HG02981 (cell line): ENCODE data around the gene COP1.
"Not testable (repeated sequence)": the region's sequence is repeated elsewhere in the genome, so short reads cannot be mapped to it uniquely, and the experiment has no call there.

Source experiments
- ATAC-seq: cut with Tn5 transposase; IDR thresholded peaks from one replicate; pipeline ENCODE4 v1.9.1; 2021; ENCODE audit warnings: mild to moderate bottlenecking, moderate library complexity; ENCODE audit not compliant: unreplicated experiment

COP1 gene

DNA sequence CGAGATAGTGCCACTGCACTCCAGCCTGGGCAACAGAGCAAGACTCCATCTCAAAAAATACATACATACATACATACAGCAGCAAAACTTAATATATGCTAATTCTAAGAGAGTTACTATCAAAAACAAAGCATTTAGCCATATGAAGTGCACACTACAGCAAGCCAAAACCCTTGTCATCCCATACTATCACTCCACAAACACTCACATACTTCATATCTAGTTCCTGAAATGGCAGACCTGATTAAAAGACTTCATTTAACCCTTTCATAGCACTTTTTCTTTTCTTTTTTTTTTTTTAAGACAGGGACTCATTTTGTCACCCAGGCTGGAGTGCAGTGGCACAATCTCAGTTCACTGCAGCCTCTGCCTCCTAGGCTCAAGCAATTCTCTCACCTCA is 65.6 kb downstream of the COP1 start:
- no peak for ATAC-seq

DNA sequence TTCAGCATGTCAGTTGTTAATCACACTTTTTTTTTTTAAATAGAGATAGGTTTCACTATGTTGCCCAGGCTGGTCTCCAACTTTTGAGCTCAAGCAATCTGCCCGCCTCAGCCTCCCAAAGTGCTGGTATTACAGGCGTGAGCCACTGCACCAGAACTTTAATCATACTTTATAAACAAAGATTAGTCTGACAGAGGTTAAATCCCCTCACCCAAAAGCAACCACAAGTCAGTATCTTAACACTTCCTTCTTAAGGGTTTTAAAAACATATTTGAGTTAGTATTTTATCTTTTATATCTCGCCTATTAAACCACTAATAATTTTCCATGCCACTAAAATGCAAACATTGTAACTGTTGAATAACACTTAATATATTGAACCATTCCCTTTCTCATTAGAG is 70.2 kb downstream of the COP1 start:
- no peak for ATAC-seq

GRCh38 chr1:176134666-176135065 is 72.4 kb downstream of the COP1 start:
- ATAC-seq, result no peak

GRCh38 chr1:176122282-176122681 is 84.8 kb downstream of the COP1 start:
- no peak for ATAC-seq

DNA sequence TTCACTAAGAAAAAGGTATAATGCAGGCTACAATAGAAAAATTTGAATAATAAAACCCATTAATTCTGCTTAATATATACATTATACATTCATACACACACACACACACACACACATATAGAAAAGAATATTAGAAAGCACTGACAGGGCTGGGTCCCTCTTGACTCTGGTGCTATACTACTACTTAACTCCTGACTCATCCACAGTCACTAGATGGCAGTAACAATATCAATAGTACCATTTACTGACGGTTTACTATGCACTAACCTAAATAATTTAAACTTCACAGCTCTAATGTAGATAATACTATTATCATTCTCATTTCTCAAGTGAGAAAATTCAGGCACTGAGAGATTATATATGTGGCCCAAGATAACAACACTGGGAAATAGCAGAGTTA is 87.5 kb downstream of the COP1 start:
- no peak for ATAC-seq

DNA sequence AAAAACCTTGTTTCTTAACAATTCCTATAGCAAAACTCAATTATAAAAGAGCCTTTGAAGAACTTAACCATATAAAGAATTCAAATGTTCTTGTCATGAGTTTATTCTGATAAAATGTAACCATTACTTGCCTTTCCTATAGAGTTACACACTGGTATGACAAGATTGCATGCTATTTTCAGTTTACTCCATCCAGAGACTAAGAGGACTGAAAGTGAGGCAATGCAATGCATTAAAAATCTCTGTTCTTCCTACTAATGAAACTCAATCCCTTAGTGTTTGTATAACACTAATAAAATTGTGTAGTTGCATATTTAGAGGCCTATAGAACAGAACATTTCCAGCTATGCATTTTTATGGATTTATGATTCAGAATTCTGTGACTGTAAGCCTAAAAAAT is 88.1 kb downstream of the COP1 start:
- ATAC-seq, result no peak

DNA sequence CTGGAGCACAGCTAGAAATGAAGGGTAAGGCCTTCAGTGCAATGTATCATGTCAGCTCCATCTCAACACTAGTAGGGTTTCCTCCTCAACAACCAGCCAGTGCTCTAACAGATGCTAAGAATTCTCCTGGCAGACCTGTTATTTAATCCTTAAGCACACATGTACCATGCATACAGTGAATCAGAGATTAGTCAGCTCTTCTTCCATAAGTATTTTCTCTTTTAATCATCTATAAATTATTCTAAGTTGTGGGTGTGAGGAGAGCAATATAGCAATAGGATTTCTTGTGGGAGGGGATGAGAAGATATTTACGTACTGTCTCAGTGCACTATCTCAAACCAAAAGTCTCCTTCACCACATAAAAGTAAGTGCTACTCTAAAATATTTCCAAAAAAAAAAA is 95.3 kb downstream of the COP1 start:
- ATAC-seq, result no peak

DNA sequence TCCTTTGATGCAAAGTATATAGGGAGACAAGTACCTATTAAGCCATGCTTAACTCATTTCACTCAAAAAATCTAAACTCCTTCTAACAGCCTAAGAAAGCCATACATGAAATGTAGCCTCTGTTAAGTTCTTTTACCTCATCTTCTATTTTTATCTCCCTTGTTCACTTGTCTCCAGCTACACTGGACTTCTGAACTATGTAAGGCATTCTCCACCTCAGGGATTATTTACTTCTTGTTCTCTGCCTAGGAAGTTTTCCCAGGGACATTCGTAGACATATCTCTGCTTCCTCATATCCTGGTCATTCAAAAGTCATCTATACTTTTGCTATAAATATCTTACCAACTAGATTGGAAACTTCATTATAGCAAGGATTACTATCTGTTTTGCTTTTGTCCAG is 96.9 kb downstream of the COP1 start:
- no peak for ATAC-seq

GRCh38 chr1:176102768-176103350 is 104.2 kb downstream of the COP1 start:
- no peak for ATAC-seq

DNA sequence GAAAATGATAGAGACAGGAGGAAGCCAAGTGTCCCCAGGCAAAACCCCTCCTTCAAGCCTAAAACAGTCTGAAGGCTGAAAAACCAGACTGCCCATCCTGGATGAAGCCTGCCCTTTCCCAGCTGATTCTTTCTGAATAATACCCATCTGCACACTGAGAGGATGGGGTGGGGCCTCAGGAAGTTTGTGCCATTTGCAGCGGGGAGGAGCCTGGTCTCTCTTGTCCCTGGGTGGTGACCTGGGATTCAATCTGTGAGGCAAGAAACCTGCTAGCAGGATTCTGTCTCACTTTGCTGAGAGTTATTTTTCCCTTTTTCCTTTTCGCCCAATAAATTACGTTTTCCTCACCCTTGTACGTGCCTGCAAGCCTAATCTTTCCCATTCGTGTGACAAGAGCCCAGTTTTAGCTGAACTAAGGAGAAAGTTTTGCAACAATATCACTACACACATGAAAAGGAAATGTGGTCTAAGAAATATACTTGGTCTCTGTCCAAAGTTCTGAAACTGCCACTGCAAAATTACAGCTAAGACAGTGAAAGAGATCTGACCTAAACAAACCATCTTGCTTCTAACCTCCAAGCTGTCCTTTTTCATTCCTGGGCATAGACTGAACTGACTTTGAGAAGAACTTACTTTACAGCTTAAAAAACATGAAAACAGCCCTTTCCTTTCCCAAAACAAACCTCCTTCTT is 105.0 kb downstream of the COP1 start:
- no peak for ATAC-seq

- no peak for ATAC-seq
Measured at GRCh38 chr1:176098560-176098959, 108.5 kb downstream of the COP1 start.

DNA sequence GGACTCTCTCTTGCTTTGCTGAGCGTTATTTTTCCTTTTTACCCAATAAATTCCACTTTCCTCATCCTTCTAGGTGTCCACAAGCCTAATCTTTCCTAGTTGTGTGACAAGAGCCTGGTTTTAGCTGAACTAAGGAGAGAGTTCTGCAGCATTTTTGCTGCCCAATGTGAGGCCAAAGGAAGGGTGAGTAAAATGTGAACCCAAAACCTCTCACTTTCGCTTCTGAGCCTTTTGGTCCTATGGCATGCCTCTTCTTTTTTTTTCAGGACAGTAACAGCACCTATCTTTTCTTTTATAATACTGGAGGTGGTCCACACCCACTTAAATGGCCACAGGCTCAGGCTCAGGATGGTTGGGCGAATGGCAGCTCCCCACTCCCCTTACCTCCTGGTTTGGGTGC is 111.1 kb downstream of the COP1 start:
- ATAC-seq, result no peak

GRCh38 chr1:176090766-176091165 is 116.3 kb downstream of the COP1 start:
- ATAC-seq, result no peak

- not testable (repeated sequence) for ATAC-seq
Measured at GRCh38 chr1:176087746-176088145, 119.3 kb downstream of the COP1 start.

DNA sequence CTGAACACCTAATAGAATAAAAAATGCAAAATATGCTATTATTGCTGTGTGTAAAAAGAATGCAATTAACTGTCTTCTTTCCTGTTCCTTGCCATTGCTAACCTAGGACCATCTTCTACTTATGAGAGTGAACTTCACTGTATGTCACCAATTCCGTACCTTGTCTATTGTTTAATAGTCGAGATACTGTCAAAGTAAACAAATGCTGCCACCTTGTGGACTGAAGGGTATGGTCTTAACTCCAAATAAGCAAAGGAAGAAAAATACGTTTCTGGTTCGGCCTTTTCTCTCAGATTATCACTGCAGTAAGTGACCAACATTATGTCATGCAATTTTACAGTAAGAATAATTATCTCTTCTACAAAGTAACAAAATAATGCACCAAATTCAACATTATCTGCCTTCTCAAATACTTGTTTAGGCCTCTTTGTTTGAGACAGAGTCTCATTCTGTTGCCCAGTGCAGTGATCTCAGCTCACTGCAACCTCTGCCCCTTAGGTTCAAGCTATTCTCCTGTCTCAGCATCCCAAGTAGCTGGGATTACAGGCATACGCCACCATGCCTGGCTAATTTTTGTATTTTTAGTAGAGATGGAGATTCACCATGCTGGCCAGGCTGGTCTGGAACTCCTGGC is 133.4 kb downstream of the COP1 start:
- no peak for ATAC-seq

- ATAC-seq, result no peak
Measured at GRCh38 chr1:176068901-176069300, 138.2 kb downstream of the COP1 start.

- no peak for ATAC-seq
Measured at GRCh38 chr1:176068256-176068655, 138.8 kb downstream of the COP1 start.

GRCh38 chr1:176066709-176067108 is 140.4 kb downstream of the COP1 start:
- no peak for ATAC-seq

GRCh38 chr1:176058686-176059085 is 148.4 kb downstream of the COP1 start:
- ATAC-seq, result no peak

- no peak for ATAC-seq
Measured at GRCh38 chr1:176056312-176056711, 150.8 kb downstream of the COP1 start.

DNA sequence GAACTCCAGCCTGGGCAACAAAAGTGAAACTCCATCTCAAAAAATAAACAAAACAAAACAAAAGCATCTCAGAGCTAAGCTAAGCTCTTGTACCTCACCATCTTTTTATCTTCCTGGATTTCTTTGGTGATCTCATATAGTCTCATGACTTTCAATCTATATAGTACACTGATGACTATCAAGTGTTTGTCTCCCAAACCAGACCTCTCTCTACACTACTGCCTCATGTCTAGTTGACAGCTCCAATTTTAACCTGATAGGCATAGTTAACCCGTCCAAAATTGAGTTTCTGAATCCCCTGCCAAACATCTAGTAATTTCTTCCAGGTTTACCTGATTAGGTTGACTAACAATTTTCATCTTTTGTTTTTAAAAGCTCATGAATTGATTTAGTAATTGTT is 151.7 kb downstream of the COP1 start:
- no peak for ATAC-seq

DNA sequence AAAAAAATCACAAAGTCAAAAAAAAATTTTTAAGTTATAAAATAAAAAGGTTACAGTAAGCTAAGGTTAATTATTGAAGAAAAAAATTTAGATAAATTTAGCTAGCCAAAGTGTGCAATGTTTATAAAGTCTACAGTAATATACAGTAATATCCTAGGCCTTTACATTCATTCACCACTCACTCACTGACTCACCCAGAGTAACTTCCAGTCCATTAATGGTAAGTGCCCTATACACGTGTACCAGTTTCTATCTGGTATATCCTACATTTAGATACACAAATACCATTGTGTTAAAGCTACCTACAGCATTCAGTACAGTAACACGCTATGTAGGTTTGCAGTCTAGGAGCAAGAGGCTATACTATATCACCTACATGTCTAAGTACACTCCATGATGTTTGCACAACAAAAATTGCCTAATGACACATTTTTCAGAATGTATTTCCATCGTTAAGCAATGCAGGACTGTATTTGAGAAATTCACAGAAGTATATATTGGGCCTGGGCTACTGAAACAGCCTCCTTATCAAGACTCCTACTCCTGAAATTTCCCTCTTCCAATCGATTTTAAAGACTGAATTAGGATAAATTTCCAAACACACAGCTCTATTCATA is 155.1 kb downstream of the COP1 start:
- ATAC-seq, result no peak
